Gastrocnemius medialis (tissue), 4 donors: Measurements from ENCODE around the gene FGA.

ENCODE experiments used
- POLR2A ChIP-seq, 2 donors: fragments of 450-650 bp; IDR thresholded peaks; one replicate each; pipeline ENCODE4 v1.6.1; 2017; ENCODE audit warnings: antibody characterized with exemption in 2 of 2, mild to moderate bottlenecking in 2 of 2, moderate library complexity in 2 of 2
- TF ChIP-seq, protein P1 (sequence below), 5 experiments: fragments of 450-650 bp in 3 of 5; fragments of 200-600 bp in 2 of 5; sonication (generic) in 2 of 5; IDR thresholded peaks in 4 of 5; conservative IDR thresholded peaks in 1 of 5; 1 replicate in 4 of 5; 2 replicates in 1 of 5; pipeline ENCODE4 v1.5.1; 2016 to 2019; ENCODE audit warnings: antibody characterized with exemption in 5 of 5, mild to moderate bottlenecking in 3 of 5, moderate library complexity in 3 of 5

DNA sequence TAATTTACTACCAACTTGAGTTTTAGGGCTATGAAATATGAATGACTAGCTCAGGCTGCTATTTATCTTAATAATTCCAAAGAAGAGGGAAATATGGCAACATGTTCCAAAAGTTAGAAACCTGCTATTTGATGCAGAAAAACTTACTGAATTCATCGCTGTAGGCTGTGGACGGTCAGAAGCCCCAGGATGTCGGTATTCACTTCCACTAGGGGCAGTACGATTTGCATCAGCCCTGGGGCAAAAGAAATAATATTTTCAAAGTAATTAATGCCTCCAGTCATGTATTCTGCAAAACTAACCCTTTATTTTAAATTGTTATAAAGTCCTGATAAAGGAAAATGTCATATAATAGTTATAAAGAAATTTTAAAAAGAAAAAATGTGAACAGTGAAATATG is 44.9 kb downstream of the FGA start:
- no peak for TF ChIP-seq POLR2A (IDR thresholded peaks at IDR 0.05)
- TF ChIP-seq, protein P1, sequence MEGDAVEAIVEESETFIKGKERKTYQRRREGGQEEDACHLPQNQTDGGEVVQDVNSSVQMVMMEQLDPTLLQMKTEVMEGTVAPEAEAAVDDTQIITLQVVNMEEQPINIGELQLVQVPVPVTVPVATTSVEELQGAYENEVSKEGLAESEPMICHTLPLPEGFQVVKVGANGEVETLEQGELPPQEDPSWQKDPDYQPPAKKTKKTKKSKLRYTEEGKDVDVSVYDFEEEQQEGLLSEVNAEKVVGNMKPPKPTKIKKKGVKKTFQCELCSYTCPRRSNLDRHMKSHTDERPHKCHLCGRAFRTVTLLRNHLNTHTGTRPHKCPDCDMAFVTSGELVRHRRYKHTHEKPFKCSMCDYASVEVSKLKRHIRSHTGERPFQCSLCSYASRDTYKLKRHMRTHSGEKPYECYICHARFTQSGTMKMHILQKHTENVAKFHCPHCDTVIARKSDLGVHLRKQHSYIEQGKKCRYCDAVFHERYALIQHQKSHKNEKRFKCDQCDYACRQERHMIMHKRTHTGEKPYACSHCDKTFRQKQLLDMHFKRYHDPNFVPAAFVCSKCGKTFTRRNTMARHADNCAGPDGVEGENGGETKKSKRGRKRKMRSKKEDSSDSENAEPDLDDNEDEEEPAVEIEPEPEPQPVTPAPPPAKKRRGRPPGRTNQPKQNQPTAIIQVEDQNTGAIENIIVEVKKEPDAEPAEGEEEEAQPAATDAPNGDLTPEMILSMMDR (IDR thresholded peaks at IDR 0.05 in 4 of 5, conservative IDR thresholded peaks at IDR 0.05 in 1 of 5): no peak
